NCI-H1436 (cell line): ENCODE data around the gene MAU2.

Experiments
- DNase-seq: peaks from one replicate; lab custom pipeline; 2025; lab: John Stamatoyannopoulos, UW

Gene MAU2, protein sequence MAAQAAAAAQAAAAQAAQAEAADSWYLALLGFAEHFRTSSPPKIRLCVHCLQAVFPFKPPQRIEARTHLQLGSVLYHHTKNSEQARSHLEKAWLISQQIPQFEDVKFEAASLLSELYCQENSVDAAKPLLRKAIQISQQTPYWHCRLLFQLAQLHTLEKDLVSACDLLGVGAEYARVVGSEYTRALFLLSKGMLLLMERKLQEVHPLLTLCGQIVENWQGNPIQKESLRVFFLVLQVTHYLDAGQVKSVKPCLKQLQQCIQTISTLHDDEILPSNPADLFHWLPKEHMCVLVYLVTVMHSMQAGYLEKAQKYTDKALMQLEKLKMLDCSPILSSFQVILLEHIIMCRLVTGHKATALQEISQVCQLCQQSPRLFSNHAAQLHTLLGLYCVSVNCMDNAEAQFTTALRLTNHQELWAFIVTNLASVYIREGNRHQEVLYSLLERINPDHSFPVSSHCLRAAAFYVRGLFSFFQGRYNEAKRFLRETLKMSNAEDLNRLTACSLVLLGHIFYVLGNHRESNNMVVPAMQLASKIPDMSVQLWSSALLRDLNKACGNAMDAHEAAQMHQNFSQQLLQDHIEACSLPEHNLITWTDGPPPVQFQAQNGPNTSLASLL

GRCh38 chr19:19320361-19321140 lies at the start of gene MAU2, which contains the start of gene SUGP1:
TSS of gene MAU2 (plus strand) at chr19:19320829. CDS start at chr19:19320860, 31 bp downstream.
TSS of gene SUGP1 (minus strand) at chr19:19320509. CDS start at chr19:19320496, 13 bp downstream.
- DNase-seq: peak; percentile 90

GRCh38 chr19:19271828-19272599 lies 48.6 kb upstream of the MAU2 start:
- DNase-seq: no peak

GRCh38 chr19:19274146-19274545 lies 46.5 kb upstream of the MAU2 start:
- DNase-seq: no peak

DNA sequence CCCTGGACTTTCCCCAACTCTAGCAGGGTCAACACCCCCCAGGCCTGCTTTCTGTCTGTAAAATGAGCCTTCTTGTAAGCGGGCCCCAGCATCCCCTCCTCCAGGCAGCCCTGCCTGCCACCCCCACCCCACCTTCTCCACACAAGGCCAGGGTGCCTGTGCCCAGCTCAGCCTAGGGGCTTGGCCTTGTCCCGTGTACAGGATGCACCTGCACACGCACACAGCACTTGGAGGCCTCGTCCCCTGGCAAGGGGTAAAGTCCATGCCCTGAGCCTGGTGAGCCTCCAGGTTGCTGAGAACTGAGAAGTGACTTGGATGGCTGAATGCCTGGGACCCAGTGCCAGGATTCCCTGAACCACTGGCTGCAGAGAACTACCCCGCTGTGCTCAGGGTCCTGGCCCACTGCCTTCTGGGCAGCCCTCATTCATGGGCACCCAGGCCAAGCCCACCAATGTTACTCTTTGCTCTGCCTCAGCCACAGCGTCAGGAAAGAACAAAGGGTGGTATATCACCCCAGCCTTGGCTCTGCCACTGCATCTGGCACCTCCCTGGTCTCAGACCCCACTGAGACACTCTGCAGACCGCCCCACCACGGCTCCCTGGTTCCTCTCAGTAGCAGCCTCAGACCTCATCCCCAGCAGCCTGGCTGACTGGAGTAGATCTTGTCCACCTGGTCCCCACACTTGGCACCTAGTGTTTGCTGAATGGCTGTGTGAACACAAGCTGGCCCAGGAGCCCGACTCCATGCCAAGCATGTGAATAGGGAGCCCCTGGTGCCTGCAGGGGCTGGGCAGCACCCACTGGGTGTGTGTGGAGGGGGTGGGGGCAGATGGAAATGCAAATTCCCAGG lies 45.7 kb upstream of the MAU2 start:
- no peak for DNase-seq

DNA sequence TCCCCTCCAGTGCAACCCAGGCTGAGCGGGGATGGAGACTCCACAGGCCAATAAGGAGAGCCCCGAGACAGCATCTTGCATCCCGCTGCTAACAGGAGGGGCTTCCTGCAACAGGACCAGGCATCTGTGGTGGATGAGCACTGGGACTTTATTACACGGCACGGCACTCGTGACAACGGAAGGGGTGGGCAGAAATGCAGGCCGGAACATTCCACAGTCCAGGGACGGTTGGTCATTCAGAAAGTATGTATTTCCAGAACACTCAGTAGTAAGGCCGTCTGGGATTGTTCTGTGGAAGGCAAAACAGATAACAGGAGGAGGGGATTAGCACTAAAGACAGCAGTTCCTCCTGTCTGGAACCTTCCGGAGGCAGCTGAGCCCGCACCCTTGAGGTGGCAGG lies 44.2 kb upstream of the MAU2 start:
- no peak for DNase-seq

GRCh38 chr19:19276851-19277250 lies 43.8 kb upstream of the MAU2 start:
- no peak for DNase-seq

DNA sequence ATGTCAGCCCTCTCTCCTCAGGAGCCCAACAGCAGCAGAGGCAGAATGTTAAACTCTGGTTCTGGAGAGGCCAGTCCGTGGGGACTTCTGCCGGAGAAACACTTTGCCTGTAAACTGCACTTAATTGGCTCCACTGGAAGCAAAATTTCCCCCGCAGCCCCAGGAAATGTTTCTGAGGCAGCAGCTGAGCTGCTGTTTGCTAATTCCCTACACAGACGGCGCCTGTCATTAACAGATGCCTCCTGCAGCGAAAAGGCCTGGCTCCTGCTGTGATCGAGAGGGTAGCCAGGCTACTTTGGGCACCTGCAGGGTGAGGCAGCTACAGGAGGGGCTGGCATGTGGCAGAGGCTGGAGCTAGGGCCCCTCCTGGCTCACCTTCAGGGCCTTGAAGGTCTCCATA lies 42.3 kb upstream of the MAU2 start:
- no peak for DNase-seq

DNA sequence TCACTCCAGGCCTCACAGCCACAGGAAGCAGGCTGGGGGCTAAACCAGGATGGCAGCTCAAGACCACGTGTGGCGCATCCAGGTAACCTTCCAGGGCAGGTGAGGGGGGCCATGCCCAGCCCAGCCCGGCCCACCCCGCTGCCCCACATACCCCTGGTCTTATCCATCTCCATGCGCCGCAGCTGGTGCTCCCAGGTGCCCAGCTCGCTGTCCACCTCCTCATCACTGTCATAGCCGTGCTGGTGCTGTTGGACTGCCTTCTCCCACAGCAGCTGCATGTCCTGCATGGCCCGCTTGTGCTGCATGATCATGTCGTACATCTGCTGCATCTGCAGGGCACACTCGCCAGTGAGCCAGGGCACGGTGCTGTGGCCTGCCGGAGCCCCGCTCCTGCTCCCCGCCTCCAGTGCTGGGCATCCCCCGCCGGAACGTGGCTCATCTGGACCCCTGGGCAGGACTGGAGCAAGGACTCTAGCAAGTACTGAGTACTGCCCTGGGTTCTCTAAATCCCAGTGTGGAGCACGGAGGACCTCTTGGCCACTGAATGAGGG lies 41.5 kb upstream of the MAU2 start:
- DNase-seq: no peak

GRCh38 chr19:19279853-19280252 lies 40.8 kb upstream of the MAU2 start:
- DNase-seq: no peak

GRCh38 chr19:19280561-19280960 lies 40.1 kb upstream of the MAU2 start:
- no peak for DNase-seq

GRCh38 chr19:19285686-19286085 lies 34.9 kb upstream of the MAU2 start:
- no peak for DNase-seq

- no peak for DNase-seq
Observed at GRCh38 chr19:19292607-19293006, 28.0 kb upstream of the MAU2 start.

GRCh38 chr19:19294914-19295313 lies 25.7 kb upstream of the MAU2 start:
- no peak for DNase-seq

GRCh38 chr19:19296953-19297689 lies 23.5 kb upstream of the MAU2 start:
- no peak for DNase-seq

DNA sequence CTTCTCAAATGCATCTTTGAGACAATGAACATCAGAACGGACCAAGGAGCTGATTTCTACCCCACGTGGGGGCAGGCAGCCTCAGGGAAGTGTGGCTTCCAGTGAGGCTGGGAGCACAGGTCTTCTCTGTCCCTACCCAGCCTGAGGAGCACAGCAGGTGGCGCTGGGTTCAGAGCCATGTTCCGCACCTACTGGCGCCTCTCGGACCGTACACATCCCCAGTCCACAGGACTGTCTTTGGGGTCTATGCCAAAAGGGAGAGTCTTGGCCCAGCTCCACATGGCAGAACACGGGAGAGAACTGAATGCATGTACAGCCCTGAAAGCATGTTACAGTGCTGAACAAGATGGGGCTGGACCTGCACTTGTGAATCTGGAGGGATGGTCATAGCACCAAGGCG lies 22.9 kb upstream of the MAU2 start:
- DNase-seq: no peak

- no peak for DNase-seq
Observed at GRCh38 chr19:19300613-19301012, 20.0 kb upstream of the MAU2 start.

- no peak for DNase-seq
Observed at GRCh38 chr19:19303411-19303810, 17.2 kb upstream of the MAU2 start.

DNA sequence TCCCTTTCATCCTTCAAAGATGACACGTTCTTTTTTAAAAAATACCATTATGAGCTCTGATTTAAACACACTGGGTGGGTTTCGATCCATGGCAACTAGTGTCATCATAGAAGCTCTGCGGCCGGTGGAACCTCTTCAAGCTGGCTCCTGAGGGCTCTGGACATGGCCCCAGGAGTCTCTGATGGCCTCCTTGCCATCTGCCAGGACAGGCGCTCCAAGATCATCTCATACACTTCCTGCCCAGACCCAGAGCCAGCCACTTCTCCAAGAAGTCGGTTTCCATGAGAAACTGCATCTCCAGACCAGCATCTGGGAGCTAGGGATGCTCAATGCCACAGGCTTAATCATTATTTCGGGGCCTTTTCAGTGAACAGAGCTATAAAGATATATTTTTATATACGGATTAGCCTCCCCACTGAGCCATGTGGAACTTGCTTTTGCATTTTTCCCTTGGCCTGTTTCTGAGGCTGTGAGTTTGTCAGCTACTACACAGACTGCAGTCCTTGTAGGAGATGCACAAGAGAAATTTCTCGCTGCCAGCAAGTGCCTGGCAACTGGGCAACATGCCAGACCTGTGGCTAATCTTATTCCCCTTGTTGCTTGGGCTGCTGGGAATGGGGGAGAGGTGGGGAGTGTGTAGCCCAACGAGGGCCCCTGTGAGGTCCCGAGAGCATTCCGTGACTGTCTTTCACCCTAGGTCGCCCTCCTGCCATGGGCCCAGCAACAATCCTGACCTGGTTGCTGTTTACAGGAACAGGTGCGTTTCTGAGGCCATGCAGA lies 16.3 kb upstream of the MAU2 start:
- no peak for DNase-seq

GRCh38 chr19:19305066-19305465 lies 15.6 kb upstream of the MAU2 start:
- no peak for DNase-seq
